GM18519 (cell line): Measurements from ENCODE around the gene INSM2.

ENCODE experiments used
- ATAC-seq: cut with Tn5 transposase; IDR thresholded peaks from one replicate; pipeline ENCODE4 v1.9.1; 2021; ENCODE audit warnings: mild to moderate bottlenecking, moderate library complexity; ENCODE audit not compliant: unreplicated experiment, low FRiP score

Gene INSM2

GRCh38 chr14:35533357-35534207 lies at the start of gene INSM2:
TSS of gene INSM2 (plus strand) at chr14:35534164. CDS start at chr14:35534253, 89 bp downstream.
- ATAC-seq = peak; percentile 54

- no peak for ATAC-seq
Observed at GRCh38 chr14:35492569-35493014, 41.4 kb upstream of the INSM2 start.

- no peak for ATAC-seq
Observed at GRCh38 chr14:35495278-35495677, 38.7 kb upstream of the INSM2 start.

- no peak for ATAC-seq
Observed at GRCh38 chr14:35499180-35499579, 34.8 kb upstream of the INSM2 start.

- no peak for ATAC-seq
Observed at GRCh38 chr14:35503646-35504045, 30.3 kb upstream of the INSM2 start.

- ATAC-seq = no peak
Observed at GRCh38 chr14:35504260-35504659, 29.7 kb upstream of the INSM2 start.

GRCh38 chr14:35506461-35506860 lies 27.5 kb upstream of the INSM2 start:
- ATAC-seq = no peak

GRCh38 chr14:35506927-35507326 lies 27.0 kb upstream of the INSM2 start:
- no peak for ATAC-seq

GRCh38 chr14:35509846-35510245 lies 24.1 kb upstream of the INSM2 start:
- ATAC-seq = no peak

GRCh38 chr14:35512765-35513164 lies 21.2 kb upstream of the INSM2 start:
- no peak for ATAC-seq

GRCh38 chr14:35515916-35516315 lies 18.0 kb upstream of the INSM2 start:
- no peak for ATAC-seq

GRCh38 chr14:35519986-35520385 lies 14.0 kb upstream of the INSM2 start:
- ATAC-seq = no peak

GRCh38 chr14:35525695-35526094 lies 8.3 kb upstream of the INSM2 start:
- ATAC-seq = no peak

GRCh38 chr14:35526962-35527361 lies 7.0 kb upstream of the INSM2 start:
- no peak for ATAC-seq

GRCh38 chr14:35531960-35532747 lies 1.8 kb upstream of the INSM2 start:
- no peak for ATAC-seq

GRCh38 chr14:35532783-35533356 lies 1.1 kb upstream of the INSM2 start:
- no peak for ATAC-seq

- no peak for ATAC-seq
Observed at GRCh38 chr14:35534208-35534872, 376 bp downstream of the INSM2 start.

GRCh38 chr14:35534873-35535482 lies 1.0 kb downstream of the INSM2 start:
- peak; percentile 44 for ATAC-seq

- no peak for ATAC-seq
Observed at GRCh38 chr14:35535483-35536112, 1.6 kb downstream of the INSM2 start.

GRCh38 chr14:35539969-35540368 lies 6.0 kb downstream of the INSM2 start:
- ATAC-seq = no peak
